WTC11 (cell line): ENCODE results near the gene GCAT. TPM values are rescaled to one million over a fixed set of nuclear protein-coding genes. Genes with fewer than 3 reads are reported as not detected.

Source experiments
- ATAC-seq: fragments of 200-7000 bp; cut with Tn5 transposase; 2 replicates; pipeline ENCODE4 v1.10.0; 2021; ENCODE audit warnings: mild to moderate bottlenecking, moderate library complexity
- CTCF ChIA-PET: fragments of 300-600 bp; sonication (Branson Sonifier 250); formaldehyde crosslinking; loops from one replicate; lab custom pipeline; 2021; ENCODE audit warnings: antibody characterized with exemption; lab: Charles Lee
- POLR2A ChIA-PET: fragments of 350-600 bp; sonication (Branson Sonifier 250); formaldehyde crosslinking; loops from one replicate; lab custom pipeline; 2021; ENCODE audit warnings: antibody characterized with exemption; lab: Charles Lee
- DNase-seq: peaks from one replicate; pipeline ENCODE4 v3.0.0; 2021; ENCODE audit warnings: low spot score
- H3K27ac Mint-ChIP-seq: 2 replicates; pipeline ENCODE4 v1.8.0; 2021; ENCODE audit warnings: mixed read lengths
- H3K27me3 Mint-ChIP-seq: 2 replicates; pipeline ENCODE4 v1.8.0; 2021; ENCODE audit warnings: low read depth, mild to moderate bottlenecking, moderate library complexity, mixed read lengths
- H3K36me3 Mint-ChIP-seq: 2 replicates; pipeline ENCODE4 v1.8.0; 2021; ENCODE audit warnings: mixed read lengths
- H3K4me1 Mint-ChIP-seq: 2 replicates; pipeline ENCODE4 v1.8.0; 2022; ENCODE audit warnings: mixed read lengths
- H3K4me3 Mint-ChIP-seq: 2 replicates; pipeline ENCODE4 v1.8.0; 2021; ENCODE audit warnings: mild to moderate bottlenecking, moderate library complexity, mixed read lengths
- H3K9me3 Mint-ChIP-seq: 2 replicates; pipeline ENCODE4 v1.8.0; 2021; ENCODE audit warnings: mixed read lengths
- ATF1 ChIP-seq: sonication (generic); formaldehyde crosslinking; IDR thresholded peaks from 2 replicates; pipeline ENCODE4 v1.8.1; 2023; ENCODE audit warnings: mild to moderate bottlenecking, moderate library complexity, missing genetic modification reagents
- HMGA2 ChIP-seq: fragments of 250-450 bp; sonication (Bioruptor Pico); IDR thresholded peaks from 2 replicates; pipeline ENCODE4 v1.4.0; 2021; ENCODE audit warnings: mild to moderate bottlenecking, moderate library complexity
- JUN ChIP-seq: sonication (generic); formaldehyde crosslinking; IDR thresholded peaks from 2 replicates; pipeline ENCODE4 v1.8.0; 2023; ENCODE audit warnings: mild to moderate bottlenecking, missing genetic modification reagents
- NR2C2 ChIP-seq: sonication (generic); formaldehyde crosslinking; IDR thresholded peaks from 2 replicates; pipeline ENCODE4 v1.8.0; 2022; ENCODE audit warnings: mild to moderate bottlenecking, missing genetic modification reagents
- RORB ChIP-seq: fragments of 250-450 bp; sonication (Bioruptor Pico); IDR thresholded peaks from 2 replicates; pipeline ENCODE4 v1.9.0; 2021; ENCODE audit warnings: mild to moderate bottlenecking
- SP1 ChIP-seq: sonication (generic); formaldehyde crosslinking; conservative IDR thresholded peaks from 2 replicates; pipeline ENCODE4 v1.8.1; 2022; ENCODE audit warnings: missing genetic modification reagents
- ZNF121 ChIP-seq: sonication (generic); formaldehyde crosslinking; IDR thresholded peaks from 2 replicates; pipeline ENCODE4 v1.8.0; 2023; ENCODE audit warnings: missing genetic modification reagents
- ZNF232 ChIP-seq: sonication (generic); formaldehyde crosslinking; IDR thresholded peaks from 2 replicates; pipeline ENCODE4 v1.8.0; 2022; ENCODE audit warnings: mild to moderate bottlenecking, missing genetic modification reagents
- total RNA-seq: library from RNA; stranded (reverse); gene quantifications from 3 replicates; pipeline ENCODE4 v1.2.3, GENCODE V29; 2021
- TF ChIP-seq, protein P1 (sequence below): fragments of 250-450 bp; sonication (Bioruptor Pico); IDR thresholded peaks from 2 replicates; pipeline ENCODE4 v1.9.0; 2021; ENCODE audit warnings: moderate library complexity, mild to moderate bottlenecking, inconsistent platforms, borderline replicate concordance
- TF ChIP-seq, protein P2 (sequence below): sonication (generic); formaldehyde crosslinking; IDR thresholded peaks from 2 replicates; pipeline ENCODE4 v1.8.0; 2023; ENCODE audit warnings: missing genetic modification reagents, mild to moderate bottlenecking, borderline replicate concordance
- TF ChIP-seq, protein P3 (sequence below): fragments of 250-450 bp; sonication (Bioruptor Pico); IDR thresholded peaks from 2 replicates; pipeline ENCODE4 v1.9.0; 2021; ENCODE audit warnings: mild to moderate bottlenecking, borderline replicate concordance
- TF ChIP-seq, protein P4 (sequence below): sonication (generic); formaldehyde crosslinking; IDR thresholded peaks from 2 replicates; pipeline ENCODE4 v1.8.0; 2023; ENCODE audit warnings: mild to moderate bottlenecking, missing genetic modification reagents
- TF ChIP-seq, protein P5 (sequence below): sonication (generic); formaldehyde crosslinking; IDR thresholded peaks from 2 replicates; pipeline ENCODE4 v1.8.1; 2022; ENCODE audit warnings: missing genetic modification reagents, borderline replicate concordance
- TF ChIP-seq, protein P6 (sequence below): sonication (generic); formaldehyde crosslinking; IDR thresholded peaks from 2 replicates; pipeline ENCODE4 v1.8.1; 2023; ENCODE audit warnings: mild to moderate bottlenecking, moderate library complexity, missing genetic modification reagents
- TF ChIP-seq, protein P7 (sequence below): fragments of 250-450 bp; sonication (Bioruptor Pico); IDR thresholded peaks from 2 replicates; pipeline ENCODE4 v1.9.0; 2021; ENCODE audit warnings: mild to moderate bottlenecking
- TF ChIP-seq, protein P8 (sequence below): sonication (generic); formaldehyde crosslinking; IDR thresholded peaks from 2 replicates; pipeline ENCODE4 v1.8.1; 2023; ENCODE audit warnings: mild to moderate bottlenecking, missing genetic modification reagents, moderate library complexity

The GCAT gene
- total RNA-seq, 1 experiment from 2014 or later: 33.0 TPM

DNA sequence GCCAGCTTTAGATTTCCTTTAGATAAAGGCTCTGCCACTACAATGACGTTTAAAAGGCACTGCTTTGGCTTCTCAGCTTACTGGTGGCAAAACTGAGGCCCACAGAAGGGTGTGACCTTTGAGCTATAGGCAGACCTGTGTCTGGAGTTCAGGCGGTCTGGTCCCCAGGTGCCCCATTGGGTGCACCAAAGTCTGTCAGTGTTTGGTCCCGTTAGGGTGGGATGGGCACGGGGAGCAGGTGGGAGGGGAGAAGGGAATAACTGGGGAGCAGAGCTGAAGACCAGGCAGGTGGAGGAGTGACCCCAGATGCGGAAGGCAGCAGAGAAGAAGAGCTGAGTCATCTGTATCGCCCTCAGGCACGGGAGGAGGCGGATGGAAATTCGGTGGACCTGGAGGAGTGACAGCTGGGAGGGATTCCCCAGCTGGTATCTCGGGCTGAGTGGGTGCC, 45.3 kb upstream of the GCAT start:
- Mint-ChIP-seq H3K4me1 (no peaks in the 10 kb centered on the region), H3K9me3 (no peaks in the 10 kb centered on the region), H3K27me3 (peaks cover 4% of the 10 kb centered on the region; the same call in 1 of the 2 replicates), H3K27ac (no peak overlapping the region), H3K4me3 (no peak overlapping the region), H3K36me3 (peaks cover 20% of the 10 kb centered on the region)
- ChIA-PET CTCF (interaction anchor here (1.3 to 1.5 kb wide), 2 partner anchors 119 to 172 kb away, joined by 4 to 5 read pairs; no protein-coding TSS in a partner anchor), POLR2A (interaction anchor here (0.5 kb wide), 1 partner anchor 99 kb away, joined by 3 read pairs; no protein-coding TSS in a partner anchor)
- TF ChIP-seq, protein P1, sequence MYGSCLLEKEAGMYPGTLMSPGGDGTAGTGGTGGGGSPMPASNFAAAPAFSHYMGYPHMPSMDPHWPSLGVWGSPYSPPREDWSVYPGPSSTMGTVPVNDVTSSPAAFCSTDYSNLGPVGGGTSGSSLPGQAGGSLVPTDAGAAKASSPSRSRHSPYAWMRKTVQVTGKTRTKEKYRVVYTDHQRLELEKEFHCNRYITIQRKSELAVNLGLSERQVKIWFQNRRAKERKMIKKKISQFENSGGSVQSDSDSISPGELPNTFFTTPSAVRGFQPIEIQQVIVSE (CRISPR knock-in tag): no peak
- TF ChIP-seq NR2C2 (CRISPR knock-in tag): no peak
- TF ChIP-seq, protein P2, sequence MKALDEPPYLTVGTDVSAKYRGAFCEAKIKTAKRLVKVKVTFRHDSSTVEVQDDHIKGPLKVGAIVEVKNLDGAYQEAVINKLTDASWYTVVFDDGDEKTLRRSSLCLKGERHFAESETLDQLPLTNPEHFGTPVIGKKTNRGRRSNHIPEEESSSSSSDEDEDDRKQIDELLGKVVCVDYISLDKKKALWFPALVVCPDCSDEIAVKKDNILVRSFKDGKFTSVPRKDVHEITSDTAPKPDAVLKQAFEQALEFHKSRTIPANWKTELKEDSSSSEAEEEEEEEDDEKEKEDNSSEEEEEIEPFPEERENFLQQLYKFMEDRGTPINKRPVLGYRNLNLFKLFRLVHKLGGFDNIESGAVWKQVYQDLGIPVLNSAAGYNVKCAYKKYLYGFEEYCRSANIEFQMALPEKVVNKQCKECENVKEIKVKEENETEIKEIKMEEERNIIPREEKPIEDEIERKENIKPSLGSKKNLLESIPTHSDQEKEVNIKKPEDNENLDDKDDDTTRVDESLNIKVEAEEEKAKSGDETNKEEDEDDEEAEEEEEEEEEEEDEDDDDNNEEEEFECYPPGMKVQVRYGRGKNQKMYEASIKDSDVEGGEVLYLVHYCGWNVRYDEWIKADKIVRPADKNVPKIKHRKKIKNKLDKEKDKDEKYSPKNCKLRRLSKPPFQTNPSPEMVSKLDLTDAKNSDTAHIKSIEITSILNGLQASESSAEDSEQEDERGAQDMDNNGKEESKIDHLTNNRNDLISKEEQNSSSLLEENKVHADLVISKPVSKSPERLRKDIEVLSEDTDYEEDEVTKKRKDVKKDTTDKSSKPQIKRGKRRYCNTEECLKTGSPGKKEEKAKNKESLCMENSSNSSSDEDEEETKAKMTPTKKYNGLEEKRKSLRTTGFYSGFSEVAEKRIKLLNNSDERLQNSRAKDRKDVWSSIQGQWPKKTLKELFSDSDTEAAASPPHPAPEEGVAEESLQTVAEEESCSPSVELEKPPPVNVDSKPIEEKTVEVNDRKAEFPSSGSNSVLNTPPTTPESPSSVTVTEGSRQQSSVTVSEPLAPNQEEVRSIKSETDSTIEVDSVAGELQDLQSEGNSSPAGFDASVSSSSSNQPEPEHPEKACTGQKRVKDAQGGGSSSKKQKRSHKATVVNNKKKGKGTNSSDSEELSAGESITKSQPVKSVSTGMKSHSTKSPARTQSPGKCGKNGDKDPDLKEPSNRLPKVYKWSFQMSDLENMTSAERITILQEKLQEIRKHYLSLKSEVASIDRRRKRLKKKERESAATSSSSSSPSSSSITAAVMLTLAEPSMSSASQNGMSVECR (CRISPR knock-in tag): no peak
- TF ChIP-seq, protein P3, sequence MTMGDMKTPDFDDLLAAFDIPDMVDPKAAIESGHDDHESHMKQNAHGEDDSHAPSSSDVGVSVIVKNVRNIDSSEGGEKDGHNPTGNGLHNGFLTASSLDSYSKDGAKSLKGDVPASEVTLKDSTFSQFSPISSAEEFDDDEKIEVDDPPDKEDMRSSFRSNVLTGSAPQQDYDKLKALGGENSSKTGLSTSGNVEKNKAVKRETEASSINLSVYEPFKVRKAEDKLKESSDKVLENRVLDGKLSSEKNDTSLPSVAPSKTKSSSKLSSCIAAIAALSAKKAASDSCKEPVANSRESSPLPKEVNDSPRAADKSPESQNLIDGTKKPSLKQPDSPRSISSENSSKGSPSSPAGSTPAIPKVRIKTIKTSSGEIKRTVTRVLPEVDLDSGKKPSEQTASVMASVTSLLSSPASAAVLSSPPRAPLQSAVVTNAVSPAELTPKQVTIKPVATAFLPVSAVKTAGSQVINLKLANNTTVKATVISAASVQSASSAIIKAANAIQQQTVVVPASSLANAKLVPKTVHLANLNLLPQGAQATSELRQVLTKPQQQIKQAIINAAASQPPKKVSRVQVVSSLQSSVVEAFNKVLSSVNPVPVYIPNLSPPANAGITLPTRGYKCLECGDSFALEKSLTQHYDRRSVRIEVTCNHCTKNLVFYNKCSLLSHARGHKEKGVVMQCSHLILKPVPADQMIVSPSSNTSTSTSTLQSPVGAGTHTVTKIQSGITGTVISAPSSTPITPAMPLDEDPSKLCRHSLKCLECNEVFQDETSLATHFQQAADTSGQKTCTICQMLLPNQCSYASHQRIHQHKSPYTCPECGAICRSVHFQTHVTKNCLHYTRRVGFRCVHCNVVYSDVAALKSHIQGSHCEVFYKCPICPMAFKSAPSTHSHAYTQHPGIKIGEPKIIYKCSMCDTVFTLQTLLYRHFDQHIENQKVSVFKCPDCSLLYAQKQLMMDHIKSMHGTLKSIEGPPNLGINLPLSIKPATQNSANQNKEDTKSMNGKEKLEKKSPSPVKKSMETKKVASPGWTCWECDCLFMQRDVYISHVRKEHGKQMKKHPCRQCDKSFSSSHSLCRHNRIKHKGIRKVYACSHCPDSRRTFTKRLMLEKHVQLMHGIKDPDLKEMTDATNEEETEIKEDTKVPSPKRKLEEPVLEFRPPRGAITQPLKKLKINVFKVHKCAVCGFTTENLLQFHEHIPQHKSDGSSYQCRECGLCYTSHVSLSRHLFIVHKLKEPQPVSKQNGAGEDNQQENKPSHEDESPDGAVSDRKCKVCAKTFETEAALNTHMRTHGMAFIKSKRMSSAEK (CRISPR knock-in tag): no peak
- no peak for TF ChIP-seq ATF1
- TF ChIP-seq, protein P4, sequence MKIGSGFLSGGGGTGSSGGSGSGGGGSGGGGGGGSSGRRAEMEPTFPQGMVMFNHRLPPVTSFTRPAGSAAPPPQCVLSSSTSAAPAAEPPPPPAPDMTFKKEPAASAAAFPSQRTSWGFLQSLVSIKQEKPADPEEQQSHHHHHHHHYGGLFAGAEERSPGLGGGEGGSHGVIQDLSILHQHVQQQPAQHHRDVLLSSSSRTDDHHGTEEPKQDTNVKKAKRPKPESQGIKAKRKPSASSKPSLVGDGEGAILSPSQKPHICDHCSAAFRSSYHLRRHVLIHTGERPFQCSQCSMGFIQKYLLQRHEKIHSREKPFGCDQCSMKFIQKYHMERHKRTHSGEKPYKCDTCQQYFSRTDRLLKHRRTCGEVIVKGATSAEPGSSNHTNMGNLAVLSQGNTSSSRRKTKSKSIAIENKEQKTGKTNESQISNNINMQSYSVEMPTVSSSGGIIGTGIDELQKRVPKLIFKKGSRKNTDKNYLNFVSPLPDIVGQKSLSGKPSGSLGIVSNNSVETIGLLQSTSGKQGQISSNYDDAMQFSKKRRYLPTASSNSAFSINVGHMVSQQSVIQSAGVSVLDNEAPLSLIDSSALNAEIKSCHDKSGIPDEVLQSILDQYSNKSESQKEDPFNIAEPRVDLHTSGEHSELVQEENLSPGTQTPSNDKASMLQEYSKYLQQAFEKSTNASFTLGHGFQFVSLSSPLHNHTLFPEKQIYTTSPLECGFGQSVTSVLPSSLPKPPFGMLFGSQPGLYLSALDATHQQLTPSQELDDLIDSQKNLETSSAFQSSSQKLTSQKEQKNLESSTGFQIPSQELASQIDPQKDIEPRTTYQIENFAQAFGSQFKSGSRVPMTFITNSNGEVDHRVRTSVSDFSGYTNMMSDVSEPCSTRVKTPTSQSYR (CRISPR knock-in tag): no peak
- no peak for TF ChIP-seq ZNF121
- TF ChIP-seq, protein P5, sequence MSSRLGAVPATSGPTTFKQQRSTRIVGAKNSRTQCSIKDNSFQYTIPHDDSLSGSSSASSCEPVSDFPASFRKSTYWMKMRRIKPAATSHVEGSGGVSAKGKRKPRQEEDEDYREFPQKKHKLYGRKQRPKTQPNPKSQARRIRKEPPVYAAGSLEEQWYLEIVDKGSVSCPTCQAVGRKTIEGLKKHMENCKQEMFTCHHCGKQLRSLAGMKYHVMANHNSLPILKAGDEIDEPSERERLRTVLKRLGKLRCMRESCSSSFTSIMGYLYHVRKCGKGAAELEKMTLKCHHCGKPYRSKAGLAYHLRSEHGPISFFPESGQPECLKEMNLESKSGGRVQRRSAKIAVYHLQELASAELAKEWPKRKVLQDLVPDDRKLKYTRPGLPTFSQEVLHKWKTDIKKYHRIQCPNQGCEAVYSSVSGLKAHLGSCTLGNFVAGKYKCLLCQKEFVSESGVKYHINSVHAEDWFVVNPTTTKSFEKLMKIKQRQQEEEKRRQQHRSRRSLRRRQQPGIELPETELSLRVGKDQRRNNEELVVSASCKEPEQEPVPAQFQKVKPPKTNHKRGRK (CRISPR knock-in tag): no peak
- TF ChIP-seq, protein P6, sequence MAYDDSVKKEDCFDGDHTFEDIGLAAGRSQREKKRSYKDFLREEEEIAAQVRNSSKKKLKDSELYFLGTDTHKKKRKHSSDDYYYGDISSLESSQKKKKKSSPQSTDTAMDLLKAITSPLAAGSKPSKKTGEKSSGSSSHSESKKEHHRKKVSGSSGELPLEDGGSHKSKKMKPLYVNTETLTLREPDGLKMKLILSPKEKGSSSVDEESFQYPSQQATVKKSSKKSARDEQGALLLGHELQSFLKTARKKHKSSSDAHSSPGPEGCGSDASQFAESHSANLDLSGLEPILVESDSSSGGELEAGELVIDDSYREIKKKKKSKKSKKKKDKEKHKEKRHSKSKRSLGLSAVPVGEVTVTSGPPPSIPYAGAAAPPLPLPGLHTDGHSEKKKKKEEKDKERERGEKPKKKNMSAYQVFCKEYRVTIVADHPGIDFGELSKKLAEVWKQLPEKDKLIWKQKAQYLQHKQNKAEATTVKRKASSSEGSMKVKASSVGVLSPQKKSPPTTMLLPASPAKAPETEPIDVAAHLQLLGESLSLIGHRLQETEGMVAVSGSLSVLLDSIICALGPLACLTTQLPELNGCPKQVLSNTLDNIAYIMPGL (CRISPR knock-in tag): no peak
- no peak for TF ChIP-seq ZNF232 (CRISPR knock-in tag)
- TF ChIP-seq, protein P7, sequence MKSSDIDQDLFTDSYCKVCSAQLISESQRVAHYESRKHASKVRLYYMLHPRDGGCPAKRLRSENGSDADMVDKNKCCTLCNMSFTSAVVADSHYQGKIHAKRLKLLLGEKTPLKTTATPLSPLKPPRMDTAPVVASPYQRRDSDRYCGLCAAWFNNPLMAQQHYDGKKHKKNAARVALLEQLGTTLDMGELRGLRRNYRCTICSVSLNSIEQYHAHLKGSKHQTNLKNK (CRISPR knock-in tag): no peak
- no peak for TF ChIP-seq HMGA2
- TF ChIP-seq JUN (CRISPR knock-in tag): no peak
- TF ChIP-seq SP1 (CRISPR knock-in tag): no peak
- no peak for TF ChIP-seq RORB (CRISPR knock-in tag)
- TF ChIP-seq, protein P8, sequence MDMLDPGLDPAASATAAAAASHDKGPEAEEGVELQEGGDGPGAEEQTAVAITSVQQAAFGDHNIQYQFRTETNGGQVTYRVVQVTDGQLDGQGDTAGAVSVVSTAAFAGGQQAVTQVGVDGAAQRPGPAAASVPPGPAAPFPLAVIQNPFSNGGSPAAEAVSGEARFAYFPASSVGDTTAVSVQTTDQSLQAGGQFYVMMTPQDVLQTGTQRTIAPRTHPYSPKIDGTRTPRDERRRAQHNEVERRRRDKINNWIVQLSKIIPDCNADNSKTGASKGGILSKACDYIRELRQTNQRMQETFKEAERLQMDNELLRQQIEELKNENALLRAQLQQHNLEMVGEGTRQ (CRISPR knock-in tag): no peak
- ATAC-seq (no peak), DNase-seq (no peak)
